GOT3 (cell line): ENCODE data around the gene TP53I11.

ENCODE experiments used
- DNase-seq: peaks from one replicate; lab custom pipeline; 2025; ENCODE audit warnings: mixed read lengths; lab: John Stamatoyannopoulos, UW

Gene TP53I11

GRCh38 chr11:44978274-44978960, 27.7 kb upstream of the TP53I11 start:
- DNase-seq = no peak

- DNase-seq = no peak
These were observed 26.9 kb upstream of the TP53I11 start for GRCh38 chr11:44977493-44977984.

GRCh38 chr11:44976576-44976975, 25.9 kb upstream of the TP53I11 start:
- no peak for DNase-seq

- DNase-seq = no peak
These were observed 23.8 kb upstream of the TP53I11 start for GRCh38 chr11:44974402-44975000.

- no peak for DNase-seq
These were observed 23.1 kb upstream of the TP53I11 start for GRCh38 chr11:44973632-44974401.

GRCh38 chr11:44972746-44973435, 22.2 kb upstream of the TP53I11 start:
- no peak for DNase-seq

GRCh38 chr11:44971185-44971584, 20.5 kb upstream of the TP53I11 start:
- no peak for DNase-seq

- no peak for DNase-seq
These were observed 19.6 kb upstream of the TP53I11 start for GRCh38 chr11:44970293-44970692.

- no peak for DNase-seq
These were observed 19.1 kb upstream of the TP53I11 start for GRCh38 chr11:44969651-44970252.

- DNase-seq = no peak
These were observed 17.8 kb upstream of the TP53I11 start for GRCh38 chr11:44968510-44968909.

GRCh38 chr11:44967930-44968496, 17.3 kb upstream of the TP53I11 start:
- no peak for DNase-seq

- DNase-seq = no peak
These were observed 16.0 kb upstream of the TP53I11 start for GRCh38 chr11:44966694-44967093.

- no peak for DNase-seq
These were observed 14.0 kb upstream of the TP53I11 start for GRCh38 chr11:44964526-44965209.

- DNase-seq = no peak
These were observed 13.3 kb upstream of the TP53I11 start for GRCh38 chr11:44963948-44964347.

- DNase-seq = no peak
These were observed 12.5 kb upstream of the TP53I11 start for GRCh38 chr11:44963136-44963535.

GRCh38 chr11:44962464-44962863, 11.8 kb upstream of the TP53I11 start:
- DNase-seq = no peak

- DNase-seq = no peak
These were observed 9.6 kb upstream of the TP53I11 start for GRCh38 chr11:44960200-44960845.

- no peak for DNase-seq
These were observed 8.4 kb upstream of the TP53I11 start for GRCh38 chr11:44959064-44959463.

- DNase-seq = no peak
These were observed 7.3 kb upstream of the TP53I11 start for GRCh38 chr11:44957776-44958564.
